Panc1 (cell line): ENCODE measurements around the gene HINT2. TPM values are rescaled to one million over a fixed set of nuclear protein-coding genes. Genes with fewer than 3 reads are reported as not detected.

Experiments used
- ATAC-seq: fragments of 200-7000 bp; cut with Tn5 transposase; 2 replicates; pipeline ENCODE4 v1.9.1; 2020; ENCODE audit warnings: mild to moderate bottlenecking, moderate library complexity
- BruUV-seq: library from RNA; stranded (reverse); fragments of 400-500 nt; replicated peaks from 2 replicates; lab custom pipeline; 2021; lab: Mats Ljungman, UMichigan
- CTCF ChIA-PET: fragments of 300-600 bp; sonication (Branson Sonifier 250); formaldehyde crosslinking; loops from one replicate; lab custom pipeline; 2022; ENCODE audit warnings: antibody characterized with exemption; lab: Charles Lee
- POLR2A ChIA-PET: fragments of 300-600 bp; sonication (Branson Sonifier 250); formaldehyde crosslinking; loops from one replicate; lab custom pipeline; 2022; ENCODE audit warnings: antibody characterized with exemption; lab: Charles Lee
- DNase-seq: peaks from one replicate; pipeline ENCODE4 v3.0.0-alpha.2; 2010; ENCODE audit warnings: low read depth, low spot score
- H3K27ac ChIP-seq: 2 replicates; pipeline ENCODE4 v1.5.1; 2011; ENCODE audit warnings: mild to moderate bottlenecking, low read length, inconsistent platforms
- H3K27me3 ChIP-seq: fragments of 200-500 bp; sonication (Bioruptor generic); 2 replicates; pipeline ENCODE4 v1.6.0; 2014; ENCODE audit warnings: low read length, inconsistent platforms; ENCODE audit not compliant: control insufficient read depth, insufficient read depth
- H3K36me3 ChIP-seq: fragments of 200-500 bp; sonication (Bioruptor generic); 2 replicates; pipeline ENCODE4 v1.5.1; 2014; ENCODE audit warnings: inconsistent platforms, mild to moderate bottlenecking, low read length, moderate library complexity; ENCODE audit not compliant: control insufficient read depth, insufficient read depth
- H3K4me1 ChIP-seq: 2 replicates; pipeline ENCODE4 v1.5.1; 2011; ENCODE audit warnings: inconsistent platforms, mild to moderate bottlenecking, low read length, moderate library complexity; ENCODE audit not compliant: control insufficient read depth, insufficient read depth
- H3K4me3 ChIP-seq, 2 experiments: 2 replicates each; pipeline ENCODE4 v1.5.1; 2011 to 2012; ENCODE audit warnings: low read depth in 2 of 2, low read length in 2 of 2, mild to moderate bottlenecking in 2 of 2, inconsistent platforms in 1 of 2, moderate library complexity in 1 of 2
- H3K9me3 ChIP-seq: fragments of 200-500 bp; sonication (Bioruptor generic); 2 replicates; pipeline ENCODE4 v1.5.1; 2014; ENCODE audit warnings: low read depth, mild to moderate bottlenecking, inconsistent platforms, low read length, moderate library complexity; ENCODE audit not compliant: control insufficient read depth, insufficient read depth
- POLR2AphosphoS5 ChIP-seq: IDR thresholded peaks from 2 replicates; pipeline ENCODE4 v1.6.1; 2012; ENCODE audit warnings: mild to moderate bottlenecking, low read depth, low read length, moderate library complexity
- REST ChIP-seq, 2 experiments: IDR thresholded peaks; 2 replicates each; pipeline ENCODE4 v1.6.1; 2011 to 2012; ENCODE audit warnings: low read depth in 2 of 2, control low read depth in 1 of 2, low read length in 1 of 2, mild to moderate bottlenecking in 1 of 2, moderate library complexity in 1 of 2; ENCODE audit not compliant: insufficient read depth in 1 of 2
- SIN3A ChIP-seq: IDR thresholded peaks from 2 replicates; pipeline ENCODE4 v1.6.1; 2012; ENCODE audit warnings: low read depth, mild to moderate bottlenecking, low read length, moderate library complexity, borderline replicate concordance; ENCODE audit not compliant: insufficient read depth
- TCF7L2 ChIP-seq: IDR thresholded peaks from 2 replicates; pipeline ENCODE4 v1.6.1; 2011; ENCODE audit warnings: mild to moderate bottlenecking, low read depth, low read length, inconsistent platforms
- in situ Hi-C: cut with HindIII; loops from 2 replicates; pipeline ENCODE4 v1.10.0; 2016; ENCODE audit warnings: low sequenced_read_pairs, low pct_unique_long_range_greater_than_20kb
- intact Hi-C: fragments of 100-400 bp; cut with micrococcal nuclease; formaldehyde crosslinking; loops from one replicate; pipeline ENCODE4 v1.10.0; 2022; ENCODE audit not compliant: unreplicated experiment
- total RNA-seq: library from RNA; stranded (reverse); gene quantifications from one replicate; pipeline ENCODE4 v1.2.1, GENCODE V29; 2021; ENCODE audit not compliant: unreplicated experiment
- TF ChIP-seq, protein P1 (sequence below): fragments of 450-650 bp; IDR thresholded peaks from 2 replicates; pipeline ENCODE4 v1.5.1; 2017; ENCODE audit warnings: mild to moderate bottlenecking

The HINT2 gene
- total RNA-seq, 1 experiment from 2014 or later = 75.6 TPM

DNA sequence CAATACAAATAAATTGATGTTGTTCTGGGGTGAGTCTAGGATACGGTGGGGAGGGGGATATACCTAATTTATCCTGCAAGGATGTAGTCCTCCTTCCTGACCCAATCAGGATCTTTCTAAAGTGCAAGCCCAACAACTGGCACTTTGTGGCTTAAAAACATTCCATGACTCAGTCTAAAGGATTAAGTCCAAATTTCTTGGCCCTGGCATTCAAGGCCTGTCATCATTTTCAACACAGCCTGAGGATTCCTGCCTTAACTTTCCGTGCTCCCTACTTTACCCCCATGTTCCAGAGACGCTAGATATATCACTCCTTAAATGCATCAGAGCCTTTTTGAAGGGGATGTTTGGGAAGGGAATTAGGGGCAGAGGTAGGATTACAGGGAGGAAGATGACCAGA lies 12.6 kb upstream of the HINT2 start:
- H3K27me3 ChIP-seq = no peaks in the 10 kb centered on the region
- ATAC-seq (no peak), DNase-seq (no peak)
- no peak overlapping the region for H3K4me3 ChIP-seq
- no peak overlapping the region for H3K27ac ChIP-seq
- POLR2A ChIA-PET = no interaction called here
- CTCF ChIA-PET = no interaction called here
- H3K4me1 ChIP-seq = peaks cover 4% of the 10 kb centered on the region; the same call in 1 of the 2 replicates
- intact Hi-C loops = no loop called here
- no peaks in the 10 kb centered on the region for H3K9me3 ChIP-seq
- H3K36me3 ChIP-seq = no peaks in the 10 kb centered on the region
- TF ChIP-seq TCF7L2 (no peak), POLR2AphosphoS5 (no peak), SIN3A (no peak), REST (IDR thresholded peaks at IDR 0.05; ENCODE audit: insufficient read depth in 1 of 2, low read depth in 2 of 2, low read length in 1 of 2) (no peak)
- TF ChIP-seq, protein P1, sequence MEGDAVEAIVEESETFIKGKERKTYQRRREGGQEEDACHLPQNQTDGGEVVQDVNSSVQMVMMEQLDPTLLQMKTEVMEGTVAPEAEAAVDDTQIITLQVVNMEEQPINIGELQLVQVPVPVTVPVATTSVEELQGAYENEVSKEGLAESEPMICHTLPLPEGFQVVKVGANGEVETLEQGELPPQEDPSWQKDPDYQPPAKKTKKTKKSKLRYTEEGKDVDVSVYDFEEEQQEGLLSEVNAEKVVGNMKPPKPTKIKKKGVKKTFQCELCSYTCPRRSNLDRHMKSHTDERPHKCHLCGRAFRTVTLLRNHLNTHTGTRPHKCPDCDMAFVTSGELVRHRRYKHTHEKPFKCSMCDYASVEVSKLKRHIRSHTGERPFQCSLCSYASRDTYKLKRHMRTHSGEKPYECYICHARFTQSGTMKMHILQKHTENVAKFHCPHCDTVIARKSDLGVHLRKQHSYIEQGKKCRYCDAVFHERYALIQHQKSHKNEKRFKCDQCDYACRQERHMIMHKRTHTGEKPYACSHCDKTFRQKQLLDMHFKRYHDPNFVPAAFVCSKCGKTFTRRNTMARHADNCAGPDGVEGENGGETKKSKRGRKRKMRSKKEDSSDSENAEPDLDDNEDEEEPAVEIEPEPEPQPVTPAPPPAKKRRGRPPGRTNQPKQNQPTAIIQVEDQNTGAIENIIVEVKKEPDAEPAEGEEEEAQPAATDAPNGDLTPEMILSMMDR = no peak
- BruUV-seq = no TSS peak
- in situ Hi-C loops = no loop called here

DNA sequence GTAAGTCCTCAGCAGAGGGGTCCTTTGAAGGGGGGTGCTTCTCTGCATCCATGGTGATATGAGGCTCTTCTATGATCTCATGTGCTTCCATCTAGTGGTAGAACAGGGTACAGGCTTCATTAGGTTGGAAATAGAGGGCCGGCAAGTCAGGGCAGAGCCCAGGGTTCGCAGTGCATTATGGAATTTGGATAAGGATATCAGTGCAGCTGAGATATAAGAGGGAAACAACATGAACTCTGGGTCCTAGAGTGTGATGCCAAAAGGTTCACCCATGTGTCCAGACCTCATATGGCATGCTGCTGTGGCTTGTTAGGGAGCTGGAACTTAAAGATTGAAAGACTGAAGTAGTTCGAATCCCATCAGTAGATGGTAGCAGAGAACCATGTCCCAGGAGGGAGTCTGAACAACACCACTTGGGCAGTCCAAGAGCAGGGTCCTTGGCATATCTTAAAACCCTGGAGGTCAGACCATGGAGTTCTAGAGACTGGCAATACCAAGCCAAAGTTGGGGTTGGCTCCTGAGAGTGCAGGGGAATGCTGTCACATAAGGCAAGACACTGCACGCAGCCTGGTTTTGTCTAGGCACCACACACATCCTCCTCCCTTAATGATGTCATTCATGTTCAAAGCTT lies 11.3 kb upstream of the HINT2 start:
- Histone ChIP-seq H3K9me3 (no peaks in the 10 kb centered on the region), H3K27ac (no peak overlapping the region), H3K4me1 (peaks cover 4% of the 10 kb centered on the region; the same call in 1 of the 2 replicates), H3K4me3 (no peak overlapping the region), H3K36me3 (no peaks in the 10 kb centered on the region), H3K27me3 (no peaks in the 10 kb centered on the region)
- CTCF ChIA-PET = interaction anchor here (0.6 to 2.0 kb wide), 6 partner anchors 17 to 56 kb away, joined by 3 to 22 read pairs (median 4); no protein-coding TSS in a partner anchor
- ATAC-seq (peak; percentile 62), DNase-seq (peak; percentile 57)
- TF ChIP-seq TCF7L2 = no peak
- TF ChIP-seq, protein P1 = peak; percentile 91
- no TSS peak for BruUV-seq
- in situ Hi-C loops (no loop called here), intact Hi-C loops (loop anchor here (1.0 kb wide), 1 partner anchor 56 kb away; no protein-coding TSS in a partner anchor)
- POLR2A ChIA-PET = no interaction called here
